GM15510 (cell line): Measurements from ENCODE around the gene TCFL5.

ENCODE experiments used
- POLR2A ChIP-seq: IDR thresholded peaks from 3 replicates; pipeline ENCODE4 v1.6.1; 2011; ENCODE audit warnings: borderline replicate concordance; ENCODE audit not compliant: insufficient read length; ENCODE audit errors: extremely low read depth

Gene TCFL5

DNA sequence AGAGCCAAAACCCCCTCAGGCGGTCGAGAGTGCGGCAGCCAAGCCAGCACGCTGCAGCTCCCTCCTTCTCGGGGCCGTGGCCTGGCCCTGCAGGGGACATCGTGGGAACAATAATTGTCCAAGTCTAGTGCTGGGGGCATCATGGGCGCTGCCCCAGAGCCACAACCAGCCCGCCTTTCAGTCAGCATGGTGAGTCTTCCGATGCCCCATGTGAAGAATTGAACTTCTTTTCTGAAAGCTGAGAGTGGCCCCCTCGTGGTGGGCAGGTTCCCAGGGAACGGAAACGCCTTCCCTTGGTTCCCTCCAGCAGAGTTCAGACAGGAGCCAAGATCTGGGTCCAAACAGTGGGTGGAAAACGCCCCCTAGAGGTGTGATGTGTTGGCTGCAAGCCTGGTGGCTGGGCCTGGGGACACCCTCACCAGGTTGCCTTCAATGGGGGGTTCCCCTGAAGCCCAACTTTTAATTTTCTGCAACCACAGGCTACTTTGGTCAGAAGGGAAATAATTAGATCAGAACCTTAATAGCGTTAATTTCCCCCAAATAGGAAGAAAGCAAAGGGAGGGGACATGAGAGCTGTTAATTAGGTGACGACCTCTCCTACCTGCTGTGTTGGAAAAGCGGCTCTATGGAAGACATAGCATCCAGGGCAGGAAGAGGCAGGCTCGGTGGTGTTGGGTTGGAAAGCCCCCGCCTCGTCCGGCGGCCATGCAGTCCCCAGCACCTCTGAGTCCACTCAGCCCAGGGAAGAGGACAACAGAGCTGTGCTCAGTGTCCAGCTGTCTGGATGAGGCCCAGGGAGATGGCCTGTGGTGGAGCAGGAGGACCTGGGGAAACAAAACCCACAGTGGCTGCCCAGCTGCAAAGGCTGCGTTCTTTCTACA is 70.1 kb downstream of the TCFL5 start:
- no peak for TF ChIP-seq POLR2A
